WTC11 (cell line): ENCODE data around the gene CDH12. TPM values are rescaled to one million over a fixed set of nuclear protein-coding genes. Genes with fewer than 3 reads are reported as not detected.

ENCODE experiments used
- ATAC-seq: fragments of 200-7000 bp; cut with Tn5 transposase; 2 replicates; pipeline ENCODE4 v1.10.0; 2021; ENCODE audit warnings: mild to moderate bottlenecking, moderate library complexity
- CTCF ChIA-PET: fragments of 300-600 bp; sonication (Branson Sonifier 250); formaldehyde crosslinking; loops from one replicate; lab custom pipeline; 2021; ENCODE audit warnings: antibody characterized with exemption; lab: Charles Lee
- POLR2A ChIA-PET: fragments of 350-600 bp; sonication (Branson Sonifier 250); formaldehyde crosslinking; loops from one replicate; lab custom pipeline; 2021; ENCODE audit warnings: antibody characterized with exemption; lab: Charles Lee
- DNase-seq: peaks from one replicate; pipeline ENCODE4 v3.0.0; 2021; ENCODE audit warnings: low spot score
- H3K27ac Mint-ChIP-seq: 2 replicates; pipeline ENCODE4 v1.8.0; 2021; ENCODE audit warnings: mixed read lengths
- H3K27me3 Mint-ChIP-seq: 2 replicates; pipeline ENCODE4 v1.8.0; 2021; ENCODE audit warnings: low read depth, mild to moderate bottlenecking, moderate library complexity, mixed read lengths
- H3K36me3 Mint-ChIP-seq: 2 replicates; pipeline ENCODE4 v1.8.0; 2021; ENCODE audit warnings: mixed read lengths
- H3K4me1 Mint-ChIP-seq: 2 replicates; pipeline ENCODE4 v1.8.0; 2022; ENCODE audit warnings: mixed read lengths
- H3K4me3 Mint-ChIP-seq: 2 replicates; pipeline ENCODE4 v1.8.0; 2021; ENCODE audit warnings: mild to moderate bottlenecking, moderate library complexity, mixed read lengths
- H3K9me3 Mint-ChIP-seq: 2 replicates; pipeline ENCODE4 v1.8.0; 2021; ENCODE audit warnings: mixed read lengths
- ELF4 ChIP-seq: sonication (generic); formaldehyde crosslinking; IDR thresholded peaks from 2 replicates; pipeline ENCODE4 v1.8.1; 2022; ENCODE audit warnings: low read depth, mild to moderate bottlenecking, moderate library complexity, missing genetic modification reagents
- EMX1 ChIP-seq: fragments of 250-450 bp; sonication (Bioruptor Pico); IDR thresholded peaks from 2 replicates; pipeline ENCODE4 v1.8.0; 2021; ENCODE audit warnings: mild to moderate bottlenecking
- GRHL2 ChIP-seq: fragments of 250-450 bp; sonication (Bioruptor Pico); IDR thresholded peaks from 2 replicates; pipeline ENCODE4 v1.8.0; 2022; ENCODE audit warnings: mild to moderate bottlenecking, moderate library complexity; ENCODE audit not compliant: insufficient replicate concordance, severe bottlenecking
- KAT7 ChIP-seq: sonication (generic); formaldehyde crosslinking; IDR thresholded peaks from 2 replicates; pipeline ENCODE4 v1.8.1; 2023; ENCODE audit warnings: missing genetic modification reagents, mild to moderate bottlenecking, borderline replicate concordance
- SMAD4 ChIP-seq: sonication (generic); formaldehyde crosslinking; IDR thresholded peaks from 2 replicates; pipeline ENCODE4 v1.8.0; 2022; ENCODE audit warnings: mild to moderate bottlenecking, missing genetic modification reagents
- SP1 ChIP-seq: sonication (generic); formaldehyde crosslinking; conservative IDR thresholded peaks from 2 replicates; pipeline ENCODE4 v1.8.1; 2022; ENCODE audit warnings: missing genetic modification reagents
- TEAD4 ChIP-seq: sonication (generic); formaldehyde crosslinking; IDR thresholded peaks from 2 replicates; pipeline ENCODE4 v1.8.0; 2022; ENCODE audit warnings: mild to moderate bottlenecking, missing genetic modification reagents
- ZNF317 ChIP-seq: sonication (generic); formaldehyde crosslinking; IDR thresholded peaks from 2 replicates; pipeline ENCODE4 v1.8.1; 2023; ENCODE audit warnings: low read depth, mild to moderate bottlenecking, moderate library complexity, missing genetic modification reagents, borderline replicate concordance
- total RNA-seq: library from RNA; stranded (reverse); gene quantifications from 3 replicates; pipeline ENCODE4 v1.2.3, GENCODE V29; 2021
- TF ChIP-seq, protein P1 (sequence below): fragments of 250-450 bp; sonication (Bioruptor Pico); conservative IDR thresholded peaks from 2 replicates; pipeline ENCODE4 v1.9.0; 2021; ENCODE audit warnings: mild to moderate bottlenecking
- TF ChIP-seq, protein P2 (sequence below): fragments of 250-450 bp; sonication (Bioruptor Pico); IDR thresholded peaks from 2 replicates; pipeline ENCODE4 v1.9.0; 2021; ENCODE audit warnings: moderate library complexity, mild to moderate bottlenecking, inconsistent platforms, borderline replicate concordance
- TF ChIP-seq, protein P3 (sequence below): sonication (generic); formaldehyde crosslinking; IDR thresholded peaks from 2 replicates; pipeline ENCODE4 v1.8.0; 2022; ENCODE audit warnings: missing genetic modification reagents
- TF ChIP-seq, protein P4 (sequence below): sonication (generic); formaldehyde crosslinking; IDR thresholded peaks from 2 replicates; pipeline ENCODE4 v1.8.1; 2023; ENCODE audit warnings: mild to moderate bottlenecking, missing genetic modification reagents, borderline replicate concordance
- TF ChIP-seq, protein P5 (sequence below): sonication (generic); formaldehyde crosslinking; IDR thresholded peaks from 2 replicates; pipeline ENCODE4 v1.8.0; 2022; ENCODE audit warnings: mild to moderate bottlenecking, missing genetic modification reagents

The CDH12 gene
- total RNA-seq, 1 experiment from 2014 or later, result not detected

DNA sequence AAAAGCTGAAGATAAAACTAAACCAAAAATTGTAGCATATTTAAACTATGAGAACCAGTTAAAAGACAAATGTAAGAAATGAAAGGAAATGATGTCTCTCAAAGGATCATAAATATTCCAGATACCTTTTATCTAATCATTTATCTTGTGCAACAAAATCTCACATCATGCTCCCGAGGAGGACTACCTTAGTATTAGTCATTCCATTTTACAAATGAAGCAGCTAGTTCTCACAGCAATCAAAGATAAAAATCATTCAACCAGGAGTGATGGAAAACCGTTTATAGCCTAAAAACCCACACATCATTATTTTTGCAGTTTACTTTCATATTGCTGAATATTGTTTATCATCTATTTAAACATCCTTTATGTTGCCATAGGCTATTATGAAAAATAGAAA lies 190.0 kb downstream of the CDH12 start:
- Mint-ChIP-seq H3K4me3 (no peak overlapping the region), H3K27me3 (no peaks in the 10 kb centered on the region), H3K27ac (no peak overlapping the region), H3K36me3 (no peaks in the 10 kb centered on the region), H3K9me3 (no peaks in the 10 kb centered on the region), H3K4me1 (peaks cover 34% of the 10 kb centered on the region)
- ATAC-seq (no peak), DNase-seq (no peak)
- CTCF ChIA-PET, result no interaction called here
- TF ChIP-seq, protein P1, sequence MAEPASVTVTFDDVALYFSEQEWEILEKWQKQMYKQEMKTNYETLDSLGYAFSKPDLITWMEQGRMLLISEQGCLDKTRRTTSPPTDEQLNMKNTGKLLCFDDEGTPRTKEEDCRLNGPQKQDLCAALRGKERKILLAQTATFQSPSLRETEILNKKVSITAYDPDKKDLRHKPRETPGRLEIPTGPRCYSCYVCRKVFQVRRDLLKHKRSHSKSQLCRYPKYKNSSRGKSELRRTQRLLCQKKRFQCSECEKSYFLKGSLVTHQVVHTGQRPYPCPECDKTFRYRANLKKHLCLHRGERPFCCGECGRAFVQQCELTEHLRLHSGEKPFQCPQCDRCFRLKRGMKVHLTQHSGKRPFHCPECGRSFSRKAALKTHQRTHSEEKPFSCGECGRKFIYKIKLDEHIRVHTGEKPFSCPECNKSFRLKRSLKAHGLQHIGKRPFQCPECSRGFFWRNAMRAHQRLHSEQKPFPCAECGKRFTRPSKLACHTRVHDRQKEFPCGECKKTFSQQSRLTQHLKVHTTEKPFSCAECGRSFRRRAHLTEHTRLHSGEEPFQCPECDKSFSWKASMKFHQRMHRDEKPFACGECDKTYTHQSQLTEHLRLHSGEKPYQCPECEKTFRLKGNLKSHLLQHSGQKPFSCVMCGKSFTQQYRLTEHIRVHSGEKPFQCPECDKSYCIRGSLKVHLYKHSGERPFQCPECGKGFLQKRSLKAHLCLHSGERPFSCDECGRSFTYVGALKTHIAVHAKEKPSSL, result no peak
- no peak for TF ChIP-seq EMX1 (CRISPR knock-in tag)
- TF ChIP-seq, protein P2, sequence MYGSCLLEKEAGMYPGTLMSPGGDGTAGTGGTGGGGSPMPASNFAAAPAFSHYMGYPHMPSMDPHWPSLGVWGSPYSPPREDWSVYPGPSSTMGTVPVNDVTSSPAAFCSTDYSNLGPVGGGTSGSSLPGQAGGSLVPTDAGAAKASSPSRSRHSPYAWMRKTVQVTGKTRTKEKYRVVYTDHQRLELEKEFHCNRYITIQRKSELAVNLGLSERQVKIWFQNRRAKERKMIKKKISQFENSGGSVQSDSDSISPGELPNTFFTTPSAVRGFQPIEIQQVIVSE (CRISPR knock-in tag), result no peak
- no peak for TF ChIP-seq SMAD4
- TF ChIP-seq, all 79 proteins: peak for 0
- POLR2A ChIA-PET, result no interaction called here

DNA sequence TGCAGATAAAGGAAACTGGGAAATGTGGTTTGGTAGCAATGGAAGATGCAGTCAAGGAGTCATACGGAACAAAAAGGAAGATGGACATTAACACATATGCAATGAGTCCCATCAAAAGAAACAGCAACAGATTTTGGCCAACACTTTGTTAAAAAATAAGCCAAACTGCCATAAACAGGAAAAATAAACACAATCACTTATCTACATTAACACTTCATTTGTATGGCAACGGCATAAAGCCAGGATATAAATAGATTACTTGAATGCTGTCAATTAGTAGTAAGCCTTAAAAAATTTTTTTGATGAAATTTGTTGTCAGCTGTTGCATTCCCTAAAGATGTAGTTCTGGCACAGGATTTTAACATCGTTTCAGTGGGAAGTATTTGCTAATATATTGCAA lies 190.8 kb downstream of the CDH12 start:
- Mint-ChIP-seq H3K27me3 (no peaks in the 10 kb centered on the region), H3K27ac (no peak overlapping the region), H3K9me3 (no peaks in the 10 kb centered on the region), H3K36me3 (no peaks in the 10 kb centered on the region), H3K4me1 (peaks cover 39% of the 10 kb centered on the region), H3K4me3 (no peak overlapping the region)
- no peak for ATAC-seq
- TF ChIP-seq ELF4 (CRISPR knock-in tag) (no peak), ZNF317 (CRISPR knock-in tag) (0 out of 2 replicates have a peak, but pooled peaks have one; percentile 36)
- ChIA-PET POLR2A (no interaction called here), CTCF (no interaction called here)
- DNase-seq, result no peak

DNA sequence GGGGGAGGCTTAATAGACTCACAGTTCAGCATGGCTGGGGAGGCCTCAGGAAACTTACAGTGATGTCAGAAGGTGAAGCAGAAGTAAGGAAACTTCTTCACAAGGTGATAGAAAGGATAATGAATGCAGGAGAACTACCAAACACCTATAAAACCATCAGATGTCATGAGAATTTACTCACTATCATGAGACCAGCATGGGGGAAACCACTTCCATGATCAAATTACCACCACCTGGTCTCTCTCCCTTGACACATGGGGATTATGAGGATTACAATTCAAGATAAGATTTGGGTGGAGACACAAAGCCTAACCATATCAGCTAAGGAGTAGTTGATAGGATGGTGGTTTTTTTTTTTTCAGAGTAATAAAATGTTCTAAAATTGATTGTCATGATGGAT lies 201.8 kb downstream of the CDH12 start:
- CTCF ChIA-PET, result no interaction called here
- H3K27ac Mint-ChIP-seq, result no peak overlapping the region
- no peak overlapping the region for H3K4me3 Mint-ChIP-seq
- peaks cover 21% of the 10 kb centered on the region for H3K4me1 Mint-ChIP-seq
- H3K27me3 Mint-ChIP-seq, result no peaks in the 10 kb centered on the region
- DNase-seq (no peak), ATAC-seq (no peak)
- TF ChIP-seq KAT7 (CRISPR knock-in tag), result no peak
- TF ChIP-seq, protein P3, sequence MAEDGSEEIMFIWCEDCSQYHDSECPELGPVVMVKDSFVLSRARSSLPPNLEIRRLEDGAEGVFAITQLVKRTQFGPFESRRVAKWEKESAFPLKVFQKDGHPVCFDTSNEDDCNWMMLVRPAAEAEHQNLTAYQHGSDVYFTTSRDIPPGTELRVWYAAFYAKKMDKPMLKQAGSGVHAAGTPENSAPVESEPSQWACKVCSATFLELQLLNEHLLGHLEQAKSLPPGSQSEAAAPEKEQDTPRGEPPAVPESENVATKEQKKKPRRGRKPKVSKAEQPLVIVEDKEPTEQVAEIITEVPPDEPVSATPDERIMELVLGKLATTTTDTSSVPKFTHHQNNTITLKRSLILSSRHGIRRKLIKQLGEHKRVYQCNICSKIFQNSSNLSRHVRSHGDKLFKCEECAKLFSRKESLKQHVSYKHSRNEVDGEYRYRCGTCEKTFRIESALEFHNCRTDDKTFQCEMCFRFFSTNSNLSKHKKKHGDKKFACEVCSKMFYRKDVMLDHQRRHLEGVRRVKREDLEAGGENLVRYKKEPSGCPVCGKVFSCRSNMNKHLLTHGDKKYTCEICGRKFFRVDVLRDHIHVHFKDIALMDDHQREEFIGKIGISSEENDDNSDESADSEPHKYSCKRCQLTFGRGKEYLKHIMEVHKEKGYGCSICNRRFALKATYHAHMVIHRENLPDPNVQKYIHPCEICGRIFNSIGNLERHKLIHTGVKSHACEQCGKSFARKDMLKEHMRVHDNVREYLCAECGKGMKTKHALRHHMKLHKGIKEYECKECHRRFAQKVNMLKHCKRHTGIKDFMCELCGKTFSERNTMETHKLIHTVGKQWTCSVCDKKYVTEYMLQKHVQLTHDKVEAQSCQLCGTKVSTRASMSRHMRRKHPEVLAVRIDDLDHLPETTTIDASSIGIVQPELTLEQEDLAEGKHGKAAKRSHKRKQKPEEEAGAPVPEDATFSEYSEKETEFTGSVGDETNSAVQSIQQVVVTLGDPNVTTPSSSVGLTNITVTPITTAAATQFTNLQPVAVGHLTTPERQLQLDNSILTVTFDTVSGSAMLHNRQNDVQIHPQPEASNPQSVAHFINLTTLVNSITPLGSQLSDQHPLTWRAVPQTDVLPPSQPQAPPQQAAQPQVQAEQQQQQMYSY (CRISPR knock-in tag), result no peak
- TF ChIP-seq, protein P4, sequence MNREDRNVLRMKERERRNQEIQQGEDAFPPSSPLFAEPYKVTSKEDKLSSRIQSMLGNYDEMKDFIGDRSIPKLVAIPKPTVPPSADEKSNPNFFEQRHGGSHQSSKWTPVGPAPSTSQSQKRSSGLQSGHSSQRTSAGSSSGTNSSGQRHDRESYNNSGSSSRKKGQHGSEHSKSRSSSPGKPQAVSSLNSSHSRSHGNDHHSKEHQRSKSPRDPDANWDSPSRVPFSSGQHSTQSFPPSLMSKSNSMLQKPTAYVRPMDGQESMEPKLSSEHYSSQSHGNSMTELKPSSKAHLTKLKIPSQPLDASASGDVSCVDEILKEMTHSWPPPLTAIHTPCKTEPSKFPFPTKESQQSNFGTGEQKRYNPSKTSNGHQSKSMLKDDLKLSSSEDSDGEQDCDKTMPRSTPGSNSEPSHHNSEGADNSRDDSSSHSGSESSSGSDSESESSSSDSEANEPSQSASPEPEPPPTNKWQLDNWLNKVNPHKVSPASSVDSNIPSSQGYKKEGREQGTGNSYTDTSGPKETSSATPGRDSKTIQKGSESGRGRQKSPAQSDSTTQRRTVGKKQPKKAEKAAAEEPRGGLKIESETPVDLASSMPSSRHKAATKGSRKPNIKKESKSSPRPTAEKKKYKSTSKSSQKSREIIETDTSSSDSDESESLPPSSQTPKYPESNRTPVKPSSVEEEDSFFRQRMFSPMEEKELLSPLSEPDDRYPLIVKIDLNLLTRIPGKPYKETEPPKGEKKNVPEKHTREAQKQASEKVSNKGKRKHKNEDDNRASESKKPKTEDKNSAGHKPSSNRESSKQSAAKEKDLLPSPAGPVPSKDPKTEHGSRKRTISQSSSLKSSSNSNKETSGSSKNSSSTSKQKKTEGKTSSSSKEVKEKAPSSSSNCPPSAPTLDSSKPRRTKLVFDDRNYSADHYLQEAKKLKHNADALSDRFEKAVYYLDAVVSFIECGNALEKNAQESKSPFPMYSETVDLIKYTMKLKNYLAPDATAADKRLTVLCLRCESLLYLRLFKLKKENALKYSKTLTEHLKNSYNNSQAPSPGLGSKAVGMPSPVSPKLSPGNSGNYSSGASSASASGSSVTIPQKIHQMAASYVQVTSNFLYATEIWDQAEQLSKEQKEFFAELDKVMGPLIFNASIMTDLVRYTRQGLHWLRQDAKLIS (CRISPR knock-in tag), result no peak
- TF ChIP-seq GRHL2 (CRISPR knock-in tag), result no peak
- TF ChIP-seq SP1 (CRISPR knock-in tag), result no peak
- no peak for TF ChIP-seq TEAD4 (CRISPR knock-in tag)
- TF ChIP-seq, protein P5, sequence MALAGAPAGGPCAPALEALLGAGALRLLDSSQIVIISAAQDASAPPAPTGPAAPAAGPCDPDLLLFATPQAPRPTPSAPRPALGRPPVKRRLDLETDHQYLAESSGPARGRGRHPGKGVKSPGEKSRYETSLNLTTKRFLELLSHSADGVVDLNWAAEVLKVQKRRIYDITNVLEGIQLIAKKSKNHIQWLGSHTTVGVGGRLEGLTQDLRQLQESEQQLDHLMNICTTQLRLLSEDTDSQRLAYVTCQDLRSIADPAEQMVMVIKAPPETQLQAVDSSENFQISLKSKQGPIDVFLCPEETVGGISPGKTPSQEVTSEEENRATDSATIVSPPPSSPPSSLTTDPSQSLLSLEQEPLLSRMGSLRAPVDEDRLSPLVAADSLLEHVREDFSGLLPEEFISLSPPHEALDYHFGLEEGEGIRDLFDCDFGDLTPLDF (CRISPR knock-in tag), result no peak
- POLR2A ChIA-PET, result no interaction called here
- no peaks in the 10 kb centered on the region for H3K9me3 Mint-ChIP-seq
- H3K36me3 Mint-ChIP-seq, result no peaks in the 10 kb centered on the region
